DOHH2 (cell line): Measurements from ENCODE around the gene TEX51.

Experiments used
- CTCF ChIP-seq: fragments of 200-600 bp; sonication (generic); IDR thresholded peaks from one replicate; pipeline ENCODE4 v1.5.1; 2014; ENCODE audit warnings: antibody characterized with exemption, mild to moderate bottlenecking, low read depth, low read length; ENCODE audit not compliant: poor library complexity, severe bottlenecking
- EZH2phosphoT487 ChIP-seq: fragments of 200-600 bp; sonication (generic); IDR thresholded peaks from 2 replicates; pipeline ENCODE4 v1.6.1; 2017; ENCODE audit warnings: borderline replicate concordance, mild to moderate bottlenecking, antibody characterized with exemption, low read length, moderate library complexity, mixed read lengths

- TF ChIP-seq CTCF = no peak
- TF ChIP-seq EZH2phosphoT487 = no peak
Observed at GRCh38 chr2:126913329-126913728, 14.6 kb downstream of the TEX51 start.
